Activated T-helper 2 cell treated with anti-CD3 and anti-CD28 coated beads, Interferon-gamma antibody, Interleukin-2, Interleukin-4, amounts not matched to agents 10 μg/mL and 5 μg/mL and 100 μg/mL, durations not matched to agents 14 hours and 24 hours and 36 hours (primary cell): ENCODE measurements around the gene ALG14. TPM values are rescaled to one million over a fixed set of nuclear protein-coding genes. Genes with fewer than 3 reads are reported as not detected.
"Not testable (repeated sequence)": the region's sequence is repeated elsewhere in the genome, so short reads cannot be mapped to it uniquely, and the experiment has no call there.

Source experiments
- DNase-seq: peaks from one replicate; pipeline ENCODE4 v3.0.0; 2021; ENCODE audit warnings: low spot score
- H3K27ac Mint-ChIP-seq: one replicate; pipeline ENCODE4 v1.8.0; 2021; ENCODE audit warnings: mixed read lengths
- H3K27me3 Mint-ChIP-seq: one replicate; pipeline ENCODE4 v1.8.0; 2021; ENCODE audit warnings: low read depth, mixed read lengths
- H3K36me3 Mint-ChIP-seq: one replicate; pipeline ENCODE4 v1.8.0; 2021; ENCODE audit warnings: low read depth, mixed read lengths
- H3K4me1 Mint-ChIP-seq: one replicate; pipeline ENCODE4 v1.8.0; 2021; ENCODE audit warnings: low read depth, mixed read lengths
- H3K4me3 Mint-ChIP-seq: one replicate; pipeline ENCODE4 v1.8.0; 2021; ENCODE audit warnings: low read depth, mild to moderate bottlenecking, moderate library complexity, mixed read lengths
- H3K9me3 Mint-ChIP-seq: one replicate; pipeline ENCODE4 v1.8.0; 2021; ENCODE audit warnings: mixed read lengths
- intact Hi-C: fragments of 100-400 bp; cut with micrococcal nuclease; formaldehyde crosslinking; loops from one replicate; pipeline ENCODE4 v1.15.1; 2023
- total RNA-seq: library from RNA; stranded (reverse); gene quantifications from 2 replicates; pipeline ENCODE4 v1.2.3, GENCODE V29; 2022

Gene ALG14
- total RNA-seq, 1 donor from 2014 or later = 2.4 TPM

DNA sequence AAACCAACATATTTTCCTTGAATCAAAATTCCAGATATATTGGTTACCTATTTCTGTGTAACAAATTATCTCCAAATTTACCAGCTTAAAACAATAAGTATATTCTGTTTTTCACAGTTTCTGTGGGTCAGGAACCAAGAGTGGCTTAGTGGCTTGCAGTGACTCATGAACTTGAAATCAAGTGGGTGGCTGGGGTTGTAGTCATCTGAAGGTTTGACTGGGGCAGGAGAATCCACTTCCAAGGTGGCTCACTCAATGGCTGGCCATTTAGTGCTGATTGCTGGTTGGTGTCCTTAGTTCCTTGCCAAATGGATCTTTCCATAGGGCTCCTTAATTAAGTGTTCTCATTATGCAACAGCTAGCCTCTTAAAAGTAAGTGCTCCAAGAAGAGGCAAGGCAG lies 43.8 kb downstream of the ALG14 start:
- Mint-ChIP-seq H3K36me3 (no peaks in the 10 kb centered on the region), H3K27me3 (no peaks in the 10 kb centered on the region), H3K4me1 (no peaks in the 10 kb centered on the region), H3K27ac (no peak overlapping the region), H3K9me3 (no peaks in the 10 kb centered on the region), H3K4me3 (no peak overlapping the region)
- no peak for DNase-seq
- intact Hi-C loops = no loop called here

DNA sequence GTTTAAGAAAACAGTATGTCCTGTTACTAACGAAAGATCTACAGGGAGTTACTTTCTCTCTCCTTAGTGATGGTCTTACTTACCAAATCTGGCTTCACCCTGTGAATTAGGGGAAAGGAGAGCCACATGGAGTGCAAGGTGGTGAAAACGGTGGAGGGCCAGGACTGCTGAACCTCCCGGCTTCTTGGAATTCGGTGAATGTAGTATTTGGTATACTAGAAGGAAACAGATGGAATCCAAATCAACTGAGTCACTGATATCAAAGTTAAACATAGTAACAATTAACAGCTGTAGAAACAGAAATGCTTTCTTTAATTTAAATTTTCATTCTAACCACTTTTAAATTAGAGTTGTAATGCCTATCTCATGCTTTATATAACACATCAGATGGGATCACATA lies 45.7 kb downstream of the ALG14 start:
- H3K4me3 Mint-ChIP-seq = no peak overlapping the region
- no peaks in the 10 kb centered on the region for H3K36me3 Mint-ChIP-seq
- DNase-seq = no peak
- H3K4me1 Mint-ChIP-seq = no peaks in the 10 kb centered on the region
- no peak overlapping the region for H3K27ac Mint-ChIP-seq
- intact Hi-C loops = no loop called here
- no peaks in the 10 kb centered on the region for H3K27me3 Mint-ChIP-seq
- no peaks in the 10 kb centered on the region for H3K9me3 Mint-ChIP-seq

DNA sequence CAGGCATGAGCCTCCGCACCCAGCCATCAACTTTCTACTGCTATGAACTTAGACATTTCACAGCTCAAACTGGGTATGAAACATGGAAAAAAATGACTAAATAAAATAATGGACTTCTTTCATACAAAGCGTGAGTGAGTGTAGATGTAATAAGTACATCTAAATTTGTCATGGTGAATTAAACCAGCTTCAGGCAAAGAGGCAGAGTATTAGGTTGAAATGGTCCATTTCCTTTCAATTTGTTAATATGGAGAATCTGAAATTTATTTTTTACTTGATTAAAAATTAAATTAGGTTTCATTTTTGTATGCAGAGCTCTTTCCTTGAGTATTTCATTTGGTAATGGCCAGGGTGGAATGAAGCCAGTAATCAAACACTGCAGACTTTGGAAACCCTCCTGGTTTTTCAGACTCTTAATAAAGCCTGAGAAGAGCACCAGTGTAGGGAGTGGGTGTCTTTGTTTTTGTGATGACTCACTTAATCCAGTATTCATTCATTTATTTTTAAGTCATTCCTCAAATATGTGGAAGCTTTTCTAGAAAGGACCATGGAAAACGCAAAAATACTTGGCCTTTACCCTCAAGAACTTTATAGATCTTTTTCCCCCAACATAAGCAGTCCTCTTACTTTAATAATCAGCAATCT lies 49.2 kb downstream of the ALG14 start:
- Mint-ChIP-seq H3K9me3 (no peaks in the 10 kb centered on the region), H3K27me3 (no peaks in the 10 kb centered on the region), H3K4me3 (no peak overlapping the region), H3K4me1 (no peaks in the 10 kb centered on the region), H3K27ac (no peak overlapping the region), H3K36me3 (no peaks in the 10 kb centered on the region)
- intact Hi-C loops = no loop called here
- no peak for DNase-seq

DNA sequence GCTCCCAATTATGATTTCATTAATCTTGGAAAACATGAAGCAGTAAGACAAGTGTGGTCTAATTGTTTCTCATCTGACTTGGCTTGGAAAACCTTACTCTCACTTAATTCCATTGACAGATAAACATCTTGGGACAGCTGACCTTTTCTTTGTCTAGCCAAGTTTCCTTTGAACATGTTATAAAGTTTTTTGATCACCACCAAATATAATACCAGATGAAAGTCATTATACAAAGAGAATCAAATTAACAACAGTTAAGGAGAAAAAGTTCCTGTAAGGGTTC lies 50.2 kb downstream of the ALG14 start:
- no peaks in the 10 kb centered on the region for H3K9me3 Mint-ChIP-seq
- H3K36me3 Mint-ChIP-seq = no peaks in the 10 kb centered on the region
- H3K27me3 Mint-ChIP-seq = no peaks in the 10 kb centered on the region
- intact Hi-C loops = no loop called here
- no peak overlapping the region for H3K27ac Mint-ChIP-seq
- no peaks in the 10 kb centered on the region for H3K4me1 Mint-ChIP-seq
- H3K4me3 Mint-ChIP-seq = no peak overlapping the region
- no peak for DNase-seq

DNA sequence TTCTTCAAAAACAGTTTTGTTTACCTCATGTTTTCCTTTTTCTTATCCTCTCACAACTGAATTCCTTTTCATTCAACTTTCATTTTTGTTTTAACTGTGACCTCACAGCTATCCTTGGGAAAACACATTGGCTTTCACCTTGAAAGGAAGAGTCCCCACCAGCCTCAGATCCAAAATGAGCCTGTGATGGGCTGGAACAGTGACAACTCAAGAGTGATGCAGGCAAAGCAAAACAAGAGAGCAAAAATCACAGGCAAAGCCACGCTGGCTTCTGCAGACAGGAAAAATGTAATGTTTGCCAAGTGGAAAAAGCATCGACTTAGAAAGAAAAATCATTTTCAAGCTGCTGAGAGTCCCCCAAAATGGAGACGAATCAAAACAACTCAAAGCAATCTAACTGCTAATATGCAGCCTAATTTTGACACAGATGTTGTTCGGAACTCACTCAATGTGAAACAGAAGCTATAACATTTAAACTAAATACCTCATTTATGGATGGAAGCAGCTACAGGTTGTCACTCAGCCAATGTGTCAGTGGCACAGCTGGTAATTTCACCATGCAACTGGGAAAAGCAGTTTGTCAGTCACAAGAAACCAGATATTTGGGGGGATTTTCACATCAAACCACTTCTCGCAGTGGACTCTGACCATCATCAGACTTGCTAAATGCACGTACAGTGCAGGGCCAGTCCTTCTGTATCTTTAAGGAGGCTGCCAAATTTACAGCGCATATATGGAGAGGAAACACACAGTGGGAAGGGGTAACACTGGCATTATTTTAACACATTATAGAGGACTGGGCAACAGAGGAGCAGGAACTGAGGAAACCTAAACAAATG lies 50.7 kb downstream of the ALG14 start:
- no peaks in the 10 kb centered on the region for H3K27me3 Mint-ChIP-seq
- DNase-seq = no peak
- intact Hi-C loops = no loop called here
- no peaks in the 10 kb centered on the region for H3K36me3 Mint-ChIP-seq
- no peak overlapping the region for H3K4me3 Mint-ChIP-seq
- no peaks in the 10 kb centered on the region for H3K9me3 Mint-ChIP-seq
- no peaks in the 10 kb centered on the region for H3K4me1 Mint-ChIP-seq
- no peak overlapping the region for H3K27ac Mint-ChIP-seq

DNA sequence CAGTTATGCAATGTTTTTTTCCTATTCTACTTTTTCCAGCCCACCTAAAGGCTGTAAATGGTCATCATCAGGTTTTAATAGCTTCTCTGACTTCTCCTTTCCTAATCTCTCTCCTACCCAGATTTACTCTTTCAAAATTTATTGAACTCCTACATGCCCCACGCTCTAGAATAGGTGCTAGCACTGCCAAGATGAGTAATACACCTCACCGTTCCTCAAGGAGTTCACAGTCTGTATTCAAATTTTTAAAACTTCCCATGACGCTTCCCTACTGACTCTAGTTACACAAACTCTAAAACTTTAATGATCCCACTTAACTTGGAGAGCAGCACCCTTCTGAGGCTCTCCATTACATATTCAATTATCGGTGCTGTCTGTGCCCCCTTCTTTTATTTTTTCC lies 51.6 kb downstream of the ALG14 start:
- no peaks in the 10 kb centered on the region for H3K27me3 Mint-ChIP-seq
- no peaks in the 10 kb centered on the region for H3K9me3 Mint-ChIP-seq
- H3K4me3 Mint-ChIP-seq = no peak overlapping the region
- no peaks in the 10 kb centered on the region for H3K4me1 Mint-ChIP-seq
- no peak for DNase-seq
- no peaks in the 10 kb centered on the region for H3K36me3 Mint-ChIP-seq
- intact Hi-C loops = no loop called here
- no peak overlapping the region for H3K27ac Mint-ChIP-seq

DNA sequence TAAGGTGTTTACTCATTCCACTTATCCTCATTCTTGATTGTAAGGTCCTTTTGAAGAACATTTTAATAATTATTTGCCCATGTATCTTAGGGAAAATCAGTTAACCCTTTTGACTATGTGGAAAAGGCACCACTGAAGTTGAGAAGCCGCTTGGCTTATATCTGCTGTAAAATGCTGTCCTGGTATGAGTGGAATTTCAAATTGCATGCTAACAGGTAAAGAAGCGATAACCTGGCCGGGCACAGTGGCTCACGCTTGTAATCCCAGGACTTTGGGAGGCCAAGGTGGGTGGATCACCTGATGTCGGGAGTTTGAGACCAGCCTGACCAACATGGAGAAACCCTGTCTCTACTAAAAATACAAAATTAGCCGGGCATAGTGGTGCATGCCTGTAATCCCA lies 53.3 kb downstream of the ALG14 start:
- H3K4me1 Mint-ChIP-seq, intact Hi-C loops, H3K27me3 Mint-ChIP-seq, H3K4me3 Mint-ChIP-seq, H3K36me3 Mint-ChIP-seq, H3K27ac Mint-ChIP-seq, H3K9me3 Mint-ChIP-seq, DNase-seq: not testable (repeated sequence)

DNA sequence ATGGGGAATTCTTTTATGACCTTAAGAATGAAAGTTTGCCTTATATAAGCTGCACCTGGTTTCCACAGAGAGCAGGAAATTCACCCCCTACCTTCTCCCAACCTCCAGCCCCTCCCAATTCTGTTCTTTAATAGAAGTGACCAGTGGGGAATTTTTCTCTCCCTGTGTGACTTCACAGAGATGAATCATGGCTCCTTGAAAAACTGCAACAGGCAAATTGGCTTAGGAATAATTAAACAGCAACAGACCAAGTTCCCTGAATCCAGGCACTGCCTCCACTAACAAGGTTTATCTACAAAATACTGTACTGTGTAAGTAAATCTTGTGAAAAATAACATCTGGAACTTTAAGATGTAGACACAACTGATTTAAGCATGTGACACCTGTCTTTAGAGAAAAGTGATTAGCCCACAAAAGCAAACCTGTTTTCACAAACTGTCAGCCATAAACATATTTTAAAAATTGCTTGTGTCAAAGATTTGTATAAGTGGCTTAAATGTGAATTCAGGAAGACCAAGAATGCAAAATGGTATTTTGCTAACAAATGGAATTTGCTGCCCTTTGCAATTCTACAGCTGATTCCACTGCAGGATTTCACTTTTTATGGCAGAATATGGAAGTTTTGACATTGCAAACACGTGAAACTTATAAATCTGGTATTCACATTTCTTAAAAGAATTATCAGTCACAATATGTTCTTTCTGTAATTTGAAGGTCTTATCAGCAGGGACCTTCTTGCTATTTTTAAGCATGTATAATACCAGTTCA lies 54.0 kb downstream of the ALG14 start:
- no peak overlapping the region for H3K27ac Mint-ChIP-seq
- DNase-seq = no peak
- no peaks in the 10 kb centered on the region for H3K4me1 Mint-ChIP-seq
- H3K36me3 Mint-ChIP-seq = no peaks in the 10 kb centered on the region
- intact Hi-C loops = no loop called here
- H3K27me3 Mint-ChIP-seq = no peaks in the 10 kb centered on the region
- H3K4me3 Mint-ChIP-seq = no peak overlapping the region
- H3K9me3 Mint-ChIP-seq = no peaks in the 10 kb centered on the region

DNA sequence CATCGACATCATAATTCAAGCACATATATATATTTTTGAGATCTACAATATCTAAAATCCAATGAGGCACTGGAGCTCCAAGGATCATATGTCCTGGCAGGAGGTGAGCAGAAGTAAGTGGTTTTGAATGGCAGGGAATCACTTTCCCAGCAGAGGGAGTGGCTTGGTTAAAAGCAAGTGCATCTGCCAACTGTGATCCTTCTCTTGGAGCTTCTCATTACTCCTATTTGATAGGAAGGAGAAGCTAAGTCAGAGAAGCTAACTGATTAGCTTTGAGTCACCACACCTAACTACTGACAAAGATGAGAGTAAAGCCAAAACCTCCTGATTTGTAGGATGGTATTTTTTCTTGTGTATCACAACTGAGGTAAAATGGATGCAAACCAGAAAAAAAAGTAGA lies 55.0 kb downstream of the ALG14 start:
- Mint-ChIP-seq H3K27ac (no peak overlapping the region), H3K27me3 (no peaks in the 10 kb centered on the region), H3K4me1 (no peaks in the 10 kb centered on the region), H3K9me3 (no peaks in the 10 kb centered on the region), H3K36me3 (no peaks in the 10 kb centered on the region), H3K4me3 (no peak overlapping the region)
- intact Hi-C loops = no loop called here
- no peak for DNase-seq

DNA sequence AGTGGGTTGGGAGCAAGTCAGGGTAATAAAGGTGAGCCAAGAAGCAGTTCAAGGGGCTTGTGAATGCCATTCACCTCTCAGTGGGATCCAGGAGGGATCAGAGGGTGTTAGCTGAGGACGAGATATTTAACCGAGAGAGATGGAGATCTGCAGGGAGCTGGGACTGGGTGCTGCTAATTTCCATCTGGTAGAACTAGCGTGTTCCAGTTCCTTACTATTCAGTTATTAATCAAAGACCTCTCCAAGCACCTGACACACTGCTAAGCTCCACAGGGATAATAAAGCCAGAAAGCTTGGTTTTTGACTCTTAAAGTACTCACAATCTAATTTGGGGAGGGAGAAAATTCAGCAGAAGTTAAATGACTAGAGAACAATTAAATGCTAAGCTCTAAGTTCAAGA lies 57.7 kb downstream of the ALG14 start:
- H3K27me3 Mint-ChIP-seq = no peaks in the 10 kb centered on the region
- H3K27ac Mint-ChIP-seq = no peak overlapping the region
- no peak for DNase-seq
- intact Hi-C loops = no loop called here
- H3K9me3 Mint-ChIP-seq = no peaks in the 10 kb centered on the region
- no peaks in the 10 kb centered on the region for H3K36me3 Mint-ChIP-seq
- H3K4me3 Mint-ChIP-seq = no peak overlapping the region
- no peaks in the 10 kb centered on the region for H3K4me1 Mint-ChIP-seq

DNA sequence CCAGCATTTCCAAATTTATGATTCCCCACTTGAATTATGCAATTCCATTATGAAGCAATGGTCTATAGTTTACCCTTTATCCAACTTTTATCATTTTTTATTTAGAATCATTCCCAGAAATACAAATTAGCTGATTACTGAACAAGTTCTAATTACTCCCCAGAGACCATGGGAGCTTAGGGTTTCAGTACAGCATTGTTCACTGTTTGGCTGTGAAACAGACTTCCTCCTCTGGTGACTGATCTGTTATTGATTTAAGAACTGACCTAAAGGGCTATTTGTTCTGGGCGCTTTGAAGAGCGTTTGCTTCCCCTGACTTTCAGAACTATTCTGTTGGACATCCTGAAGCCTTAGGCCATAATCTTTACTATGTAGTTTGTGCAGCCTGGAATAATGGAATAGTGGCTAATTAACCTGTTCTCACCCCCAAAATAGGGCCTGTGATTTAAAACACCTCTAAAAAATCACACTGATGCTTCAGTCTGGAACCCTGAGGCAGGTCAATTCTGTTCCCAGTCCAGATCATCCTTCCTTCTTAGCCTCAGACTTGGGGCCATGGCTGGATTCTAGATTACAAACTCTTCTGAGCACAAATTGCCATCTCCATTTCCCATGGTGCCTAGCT lies 58.7 kb downstream of the ALG14 start:
- H3K36me3 Mint-ChIP-seq = no peaks in the 10 kb centered on the region
- no peak overlapping the region for H3K27ac Mint-ChIP-seq
- H3K4me1 Mint-ChIP-seq = no peaks in the 10 kb centered on the region
- no peak overlapping the region for H3K4me3 Mint-ChIP-seq
- DNase-seq = no peak
- H3K9me3 Mint-ChIP-seq = no peaks in the 10 kb centered on the region
- intact Hi-C loops = no loop called here
- H3K27me3 Mint-ChIP-seq = no peaks in the 10 kb centered on the region

DNA sequence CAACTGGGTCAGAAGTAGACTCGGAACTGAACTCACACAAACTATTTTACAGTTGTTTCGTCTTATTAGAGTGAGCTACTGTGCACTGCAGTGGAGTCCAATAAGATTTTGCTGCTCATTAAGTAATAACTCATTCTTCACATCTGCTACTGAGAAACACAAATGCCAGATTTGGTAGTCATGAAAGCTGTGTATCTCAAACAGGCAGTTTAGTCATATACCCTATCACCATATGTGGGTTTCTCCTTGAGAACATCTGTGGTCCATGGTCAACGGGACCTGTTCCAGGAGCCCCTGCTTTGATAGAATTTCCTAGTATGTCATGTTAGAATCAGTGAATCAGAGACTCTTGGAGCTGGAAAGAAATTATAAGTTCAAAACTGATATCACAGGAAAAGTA lies 60.4 kb downstream of the ALG14 start:
- Mint-ChIP-seq H3K27me3 (peaks cover 1% of the 10 kb centered on the region), H3K27ac (no peak overlapping the region), H3K9me3 (no peaks in the 10 kb centered on the region), H3K36me3 (no peaks in the 10 kb centered on the region), H3K4me1 (no peaks in the 10 kb centered on the region), H3K4me3 (no peak overlapping the region)
- intact Hi-C loops = no loop called here
- DNase-seq = no peak

DNA sequence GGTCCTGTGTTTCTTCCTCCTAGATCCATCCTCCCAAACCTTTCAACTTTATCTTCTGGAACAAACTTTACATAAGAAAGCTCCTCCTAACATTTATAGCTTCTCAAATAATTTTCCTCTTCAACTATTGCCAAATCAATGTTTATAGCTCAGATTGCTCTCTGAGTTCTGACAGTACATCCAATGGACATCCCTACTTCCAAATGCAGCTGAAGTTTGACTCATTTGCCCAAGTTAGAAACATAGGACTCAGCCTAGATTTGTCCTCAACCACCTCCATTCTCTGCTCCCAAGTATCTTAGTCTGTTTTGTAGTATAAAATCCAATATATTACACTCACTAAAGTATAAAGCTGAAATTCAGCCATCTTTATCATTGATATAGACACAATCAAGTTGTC lies 62.6 kb downstream of the ALG14 start:
- no peak for DNase-seq
- peaks cover 1% of the 10 kb centered on the region for H3K27me3 Mint-ChIP-seq
- no peaks in the 10 kb centered on the region for H3K9me3 Mint-ChIP-seq
- no peaks in the 10 kb centered on the region for H3K4me1 Mint-ChIP-seq
- intact Hi-C loops = no loop called here
- H3K36me3 Mint-ChIP-seq = no peaks in the 10 kb centered on the region
- H3K4me3 Mint-ChIP-seq = no peak overlapping the region
- no peak overlapping the region for H3K27ac Mint-ChIP-seq
